ENCODE data around the gene SNAPIN.

DNA sequence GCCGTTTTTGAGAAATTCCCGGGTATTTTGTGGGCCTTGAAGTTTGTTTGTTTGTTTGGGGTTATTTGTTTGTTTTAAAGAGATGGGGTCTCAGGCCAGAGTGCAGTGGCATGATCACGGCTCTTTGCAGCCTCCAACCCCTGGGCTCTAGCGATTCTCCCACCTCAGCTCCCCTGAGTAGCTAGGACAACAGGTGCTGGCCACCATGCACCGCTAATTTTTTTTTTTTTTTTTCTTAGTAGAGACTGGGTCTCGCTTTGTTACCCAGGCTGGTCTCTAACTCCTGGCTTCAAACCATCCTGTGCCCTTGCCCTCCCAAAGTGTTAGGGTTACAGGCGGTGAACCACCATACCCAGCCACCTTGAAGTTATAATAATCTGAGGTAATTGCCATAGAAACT, 22.6 kb upstream of the SNAPIN start:
- TF ChIP-seq CTCF (IDR thresholded peaks at IDR 0.05): no peak
- TF ChIP-seq EP300 (IDR thresholded peaks at IDR 0.05): no peak
- no peak for TF ChIP-seq POLR2A (IDR thresholded peaks at IDR 0.05)

Measured in ovary (tissue), 3 donors.